Fibroblast of pulmonary artery (primary cell): Measurements from ENCODE around the gene GCN1.
A peak's percentile ranks its signal among the peaks of the same experiment; 100 is the strongest.

ENCODE experiments used
- DNase-seq: peaks from one replicate; pipeline ENCODE4 v3.0.0-alpha.2; 2010; ENCODE audit warnings: low read depth
- H3K4me3 ChIP-seq: replicated peaks from 2 replicates; pipeline ENCODE4 v1.5.1; 2011; ENCODE audit warnings: low read depth, mild to moderate bottlenecking, control low read depth, low read length, moderate library complexity
- TF ChIP-seq, protein P1 (sequence below): IDR thresholded peaks from 2 replicates; pipeline ENCODE4 v1.5.1; 2011; ENCODE audit warnings: mild to moderate bottlenecking, control low read depth, low read length, inconsistent platforms; ENCODE audit errors: missing control alignments

Gene GCN1

DNA sequence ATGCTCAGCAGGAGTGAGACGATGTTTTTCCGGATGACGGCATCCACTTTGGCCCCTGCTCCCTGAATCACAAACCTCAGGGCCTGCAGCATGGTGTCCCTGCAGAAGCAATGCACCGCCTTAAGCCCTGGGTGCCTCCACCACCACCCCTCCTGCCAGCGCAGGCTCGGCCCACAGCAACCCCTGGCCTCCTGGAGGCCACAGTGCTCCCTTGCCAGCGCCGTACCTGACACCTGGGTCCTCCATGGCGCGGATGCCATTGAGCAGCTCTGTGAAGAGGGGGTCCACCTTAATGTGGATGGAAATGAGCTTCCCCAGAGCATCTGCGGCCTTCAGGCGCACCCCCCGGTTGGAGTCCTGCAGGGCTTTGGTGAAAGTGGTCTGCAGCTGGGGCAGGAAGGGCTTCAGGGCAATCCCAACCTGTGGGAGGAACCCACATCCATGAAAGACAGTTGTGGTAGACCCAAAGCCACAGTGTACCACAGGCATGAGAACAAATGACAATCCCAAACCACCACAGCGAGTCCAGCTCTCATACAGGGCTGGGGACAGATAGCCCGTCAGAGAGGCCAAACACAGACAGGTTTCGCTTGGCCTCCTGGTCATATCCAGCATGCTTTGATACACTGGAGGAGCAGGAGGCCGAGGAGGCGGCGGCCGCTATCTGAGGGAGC, 60.1 kb downstream of the GCN1 start:
- H3K4me3 ChIP-seq, result no peak overlapping the region
- TF ChIP-seq, protein P1, sequence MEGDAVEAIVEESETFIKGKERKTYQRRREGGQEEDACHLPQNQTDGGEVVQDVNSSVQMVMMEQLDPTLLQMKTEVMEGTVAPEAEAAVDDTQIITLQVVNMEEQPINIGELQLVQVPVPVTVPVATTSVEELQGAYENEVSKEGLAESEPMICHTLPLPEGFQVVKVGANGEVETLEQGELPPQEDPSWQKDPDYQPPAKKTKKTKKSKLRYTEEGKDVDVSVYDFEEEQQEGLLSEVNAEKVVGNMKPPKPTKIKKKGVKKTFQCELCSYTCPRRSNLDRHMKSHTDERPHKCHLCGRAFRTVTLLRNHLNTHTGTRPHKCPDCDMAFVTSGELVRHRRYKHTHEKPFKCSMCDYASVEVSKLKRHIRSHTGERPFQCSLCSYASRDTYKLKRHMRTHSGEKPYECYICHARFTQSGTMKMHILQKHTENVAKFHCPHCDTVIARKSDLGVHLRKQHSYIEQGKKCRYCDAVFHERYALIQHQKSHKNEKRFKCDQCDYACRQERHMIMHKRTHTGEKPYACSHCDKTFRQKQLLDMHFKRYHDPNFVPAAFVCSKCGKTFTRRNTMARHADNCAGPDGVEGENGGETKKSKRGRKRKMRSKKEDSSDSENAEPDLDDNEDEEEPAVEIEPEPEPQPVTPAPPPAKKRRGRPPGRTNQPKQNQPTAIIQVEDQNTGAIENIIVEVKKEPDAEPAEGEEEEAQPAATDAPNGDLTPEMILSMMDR, result no peak
- DNase-seq, result no peak

DNA sequence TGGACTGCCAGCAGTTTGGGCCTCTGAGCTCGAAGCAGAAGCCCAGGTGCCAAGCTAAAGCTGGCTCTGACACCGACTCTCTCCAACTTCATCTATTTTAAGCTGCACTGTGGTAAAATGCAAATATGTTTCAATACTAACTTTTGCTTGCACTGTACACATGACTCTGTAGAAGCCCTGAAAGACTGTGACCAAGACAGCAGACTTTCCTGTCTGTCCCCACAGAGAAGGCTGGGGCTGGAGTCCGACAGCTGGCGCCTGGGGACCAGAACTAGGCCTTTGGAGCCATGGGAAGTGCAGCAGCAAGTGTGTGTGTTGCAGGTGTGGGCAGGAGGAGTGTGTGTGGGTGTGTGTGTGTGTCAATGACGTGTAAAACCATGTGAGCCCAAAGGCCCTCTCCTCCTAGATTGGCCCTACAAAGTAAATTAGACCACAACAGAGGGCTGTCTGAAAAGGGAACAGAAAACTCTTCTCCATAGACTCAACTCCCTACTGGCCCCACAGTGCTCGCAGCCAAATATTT, 61.6 kb downstream of the GCN1 start:
- TF ChIP-seq, protein P1, result no peak
- no peak for DNase-seq
- H3K4me3 ChIP-seq, result no peak overlapping the region

DNA sequence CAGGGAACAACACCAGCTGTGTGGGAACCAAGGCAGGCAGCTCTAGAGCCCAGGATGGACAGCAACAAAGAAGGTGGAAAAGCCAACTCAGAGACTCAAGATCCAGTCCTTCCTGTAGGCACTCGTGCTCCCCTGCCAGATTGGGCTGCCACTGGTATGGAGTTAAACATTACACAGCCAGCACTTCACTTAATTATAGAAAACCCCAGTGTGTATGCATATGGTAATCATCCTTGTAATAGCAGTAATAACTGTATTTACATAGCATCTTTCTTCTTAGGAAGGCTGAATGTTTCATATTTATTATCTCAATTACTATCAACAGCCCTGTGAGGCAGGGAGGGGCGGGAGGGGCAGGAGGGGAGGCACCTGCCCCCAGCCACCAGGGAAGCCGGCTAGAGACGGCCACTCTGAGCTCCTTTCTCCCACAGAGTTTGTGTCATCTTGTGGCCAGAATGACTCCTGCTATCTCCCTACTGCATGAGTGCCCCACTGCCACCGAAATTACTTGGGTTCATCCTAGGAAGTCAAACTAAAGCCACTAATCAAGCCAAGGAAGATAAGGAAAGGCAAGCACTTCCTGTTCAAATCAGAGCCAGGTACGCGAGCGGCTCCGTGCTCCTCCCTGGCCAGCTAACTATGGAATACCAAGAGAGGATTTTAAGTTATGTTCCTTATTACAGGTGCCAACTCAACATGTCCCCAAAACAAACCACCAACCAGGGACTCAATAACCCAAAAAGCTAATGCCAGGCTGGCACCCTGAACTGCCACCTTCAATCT, 62.3 kb downstream of the GCN1 start:
- TF ChIP-seq, protein P1, result no peak
- DNase-seq, result no peak
- H3K4me3 ChIP-seq, result no peak overlapping the region

DNA sequence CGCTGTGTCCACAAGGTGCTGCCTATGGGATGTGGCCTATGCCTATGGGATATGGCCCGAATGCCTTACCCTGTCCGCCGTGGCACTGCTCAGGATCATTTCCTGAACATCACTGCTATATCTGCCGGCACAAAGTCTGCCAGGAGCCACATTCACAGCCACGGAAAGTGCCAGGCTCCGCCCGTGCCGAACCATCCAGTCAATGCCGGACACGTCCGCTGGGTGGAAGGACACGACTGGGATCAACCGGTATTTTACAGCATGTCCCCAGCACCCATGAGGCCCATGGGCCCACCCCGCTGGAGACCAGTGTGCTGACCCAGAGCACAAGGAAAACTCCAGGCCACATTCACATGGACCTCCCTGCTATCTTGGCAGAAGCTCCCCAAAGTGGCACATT, 63.4 kb downstream of the GCN1 start:
- DNase-seq, result no peak
- no peak overlapping the region for H3K4me3 ChIP-seq
- TF ChIP-seq, protein P1, result no peak

DNA sequence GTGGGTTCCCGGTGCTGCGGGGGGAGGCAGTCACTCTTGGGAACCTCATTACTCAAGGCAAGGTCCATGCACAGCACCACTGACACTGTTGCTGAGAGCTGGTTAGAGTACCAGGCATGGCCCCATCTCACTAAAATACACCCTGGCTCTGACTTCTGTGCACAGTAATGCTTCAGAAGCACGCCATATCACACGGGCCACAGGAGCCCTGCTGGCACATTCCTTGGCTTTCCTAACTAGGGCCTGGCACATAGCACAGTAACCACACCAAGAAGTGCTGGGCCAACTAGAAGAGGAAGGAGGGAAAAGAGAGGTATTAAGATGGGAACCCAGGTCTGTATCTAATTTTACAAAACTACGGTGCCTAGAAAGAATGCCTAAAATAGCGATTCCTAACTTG, 64.5 kb downstream of the GCN1 start:
- no peak overlapping the region for H3K4me3 ChIP-seq
- DNase-seq, result no peak
- TF ChIP-seq, protein P1, result no peak

DNA sequence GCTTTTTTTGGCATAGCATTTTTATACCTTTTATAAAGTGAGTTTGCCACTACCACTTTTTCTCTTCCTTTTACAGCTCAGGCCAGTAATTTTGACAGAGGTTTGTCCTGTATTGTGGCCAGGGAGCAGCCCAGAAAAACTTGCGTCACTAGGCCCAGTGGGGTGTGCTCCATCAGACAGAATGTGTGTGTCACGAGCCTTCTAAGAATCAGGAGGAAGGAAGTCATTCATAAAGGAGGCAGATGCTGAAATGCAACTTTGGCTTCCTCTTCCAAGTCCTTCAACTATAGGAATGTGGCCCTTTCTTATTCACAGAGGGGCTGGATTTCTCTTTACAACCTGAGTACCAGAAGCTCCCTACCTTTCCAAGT, 67.9 kb downstream of the GCN1 start:
- peak; percentile 80 for DNase-seq
- TF ChIP-seq, protein P1, result no peak
- H3K4me3 ChIP-seq, result no peak overlapping the region
